Keratinocyte (primary cell): ENCODE data around the gene TMEM208.

Experiments used
- EZH2 ChIP-seq: IDR thresholded peaks from one replicate; pipeline ENCODE4 v1.6.1; 2012; ENCODE audit warnings: inconsistent platforms, mild to moderate bottlenecking, low read length, moderate library complexity
- TF ChIP-seq, protein P1 (sequence below), 3 experiments: IDR thresholded peaks in 1 of 3; conservative IDR thresholded peaks in 1 of 3; optimal IDR thresholded peaks in 1 of 3; 2 replicates in 2 of 3; 3 replicates in 1 of 3; pipeline versions ENCODE3 to v1.5.1; 2011; ENCODE audit warnings: low read length in 3 of 3, mild to moderate bottlenecking in 3 of 3, moderate library complexity in 2 of 3, control low read depth in 1 of 3, inconsistent platforms in 1 of 3; ENCODE audit not compliant: insufficient read depth in 2 of 3; ENCODE audit errors: extremely low read depth in 1 of 3

- TF ChIP-seq, protein P1, sequence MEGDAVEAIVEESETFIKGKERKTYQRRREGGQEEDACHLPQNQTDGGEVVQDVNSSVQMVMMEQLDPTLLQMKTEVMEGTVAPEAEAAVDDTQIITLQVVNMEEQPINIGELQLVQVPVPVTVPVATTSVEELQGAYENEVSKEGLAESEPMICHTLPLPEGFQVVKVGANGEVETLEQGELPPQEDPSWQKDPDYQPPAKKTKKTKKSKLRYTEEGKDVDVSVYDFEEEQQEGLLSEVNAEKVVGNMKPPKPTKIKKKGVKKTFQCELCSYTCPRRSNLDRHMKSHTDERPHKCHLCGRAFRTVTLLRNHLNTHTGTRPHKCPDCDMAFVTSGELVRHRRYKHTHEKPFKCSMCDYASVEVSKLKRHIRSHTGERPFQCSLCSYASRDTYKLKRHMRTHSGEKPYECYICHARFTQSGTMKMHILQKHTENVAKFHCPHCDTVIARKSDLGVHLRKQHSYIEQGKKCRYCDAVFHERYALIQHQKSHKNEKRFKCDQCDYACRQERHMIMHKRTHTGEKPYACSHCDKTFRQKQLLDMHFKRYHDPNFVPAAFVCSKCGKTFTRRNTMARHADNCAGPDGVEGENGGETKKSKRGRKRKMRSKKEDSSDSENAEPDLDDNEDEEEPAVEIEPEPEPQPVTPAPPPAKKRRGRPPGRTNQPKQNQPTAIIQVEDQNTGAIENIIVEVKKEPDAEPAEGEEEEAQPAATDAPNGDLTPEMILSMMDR (optimal IDR thresholded peaks at IDR 0.05 in 1 of 3, IDR thresholded peaks at IDR 0.05 in 1 of 3, conservative IDR thresholded peaks at IDR 0.05 in 1 of 3; ENCODE audit: extremely low read depth in 1 of 3, insufficient read depth in 2 of 3, low read length in 3 of 3): no peak
- TF ChIP-seq EZH2: no peak
Measured at GRCh38 chr16:67184453-67184994, 42.4 kb upstream of the TMEM208 start.
